HEK293 (cell line): ENCODE measurements around the gene STUM.

Experiments
- CTCF ChIA-PET: fragments of 350-600 bp; formaldehyde crosslinking; extraction: SDS; loops from one replicate; lab custom pipeline; 2021; ENCODE audit warnings: antibody characterized with exemption; lab: Yijun Ruan, JAX
- POLR2A ChIA-PET: fragments of 300-600 bp; formaldehyde crosslinking; extraction: SDS; loops from one replicate; lab custom pipeline; 2020; ENCODE audit warnings: antibody characterized with exemption, inconsistent platforms; lab: Yijun Ruan, JAX
- H3K27ac ChIP-seq: fragments of 200-500 bp; sonication (Bioruptor generic); 2 replicates; pipeline ENCODE4 v1.5.1; 2014; ENCODE audit warnings: low read depth, low read length, control low read depth, inconsistent platforms; ENCODE audit errors: extremely low read depth
- H3K36me3 ChIP-seq, 2 experiments: fragments of 200-500 bp in 1 of 2; sonication (Bioruptor generic) in 1 of 2; 1 replicate in 1 of 2; 2 replicates in 1 of 2; pipeline ENCODE4 v1.5.1; 2014 to 2017; ENCODE audit warnings: inconsistent platforms in 2 of 2, low read length in 2 of 2; ENCODE audit not compliant: control insufficient read depth in 2 of 2, insufficient read depth in 1 of 2
- H3K4me1 ChIP-seq: fragments of 200-500 bp; sonication (Bioruptor generic); 2 replicates; pipeline ENCODE4 v1.5.1; 2014; ENCODE audit warnings: mild to moderate bottlenecking, low read length, inconsistent platforms; ENCODE audit not compliant: control insufficient read depth, insufficient read depth
- H3K4me3 ChIP-seq: 2 replicates; pipeline ENCODE4 v1.5.1; 2011; ENCODE audit warnings: low read depth, mild to moderate bottlenecking, control low read depth, low read length, moderate library complexity
- H3K9me3 ChIP-seq: fragments of 200-500 bp; sonication (Bioruptor generic); 2 replicates; pipeline ENCODE4 v1.5.1; 2014; ENCODE audit warnings: low read depth, low read length, inconsistent platforms; ENCODE audit not compliant: control insufficient read depth, insufficient read depth
- BCL11A ChIP-seq: fragments of 450-650 bp; formaldehyde crosslinking; IDR thresholded peaks from 2 replicates; pipeline ENCODE4 v1.5.1; 2016; ENCODE audit warnings: low read depth, missing biosample characterization, missing genetic modification characterization
- CTCF ChIP-seq: fragments of 450-650 bp; formaldehyde crosslinking; IDR thresholded peaks from 2 replicates; pipeline ENCODE4 v1.5.1; 2016; ENCODE audit warnings: missing biosample characterization, missing genetic modification characterization
- GLI2 ChIP-seq: fragments of 450-650 bp; formaldehyde crosslinking; IDR thresholded peaks from 2 replicates; pipeline ENCODE4; 2017; ENCODE audit warnings: missing biosample characterization, missing genetic modification characterization, low read depth, borderline replicate concordance
- MZF1 ChIP-seq: fragments of 450-650 bp; formaldehyde crosslinking; IDR thresholded peaks from 2 replicates; pipeline ENCODE4 v1.5.1; 2017; ENCODE audit warnings: missing biosample characterization, missing genetic modification characterization, borderline replicate concordance
- REST ChIP-seq: fragments of 450-650 bp; formaldehyde crosslinking; IDR thresholded peaks from 2 replicates; pipeline ENCODE4 v1.5.1; 2016; ENCODE audit warnings: missing biosample characterization, missing genetic modification characterization
- SETDB1 ChIP-seq: IDR thresholded peaks from one replicate; pipeline ENCODE4 v1.6.1; 2017; ENCODE audit warnings: mild to moderate bottlenecking, low read length, moderate library complexity, mixed read lengths; ENCODE audit not compliant: insufficient read length
- YY2 ChIP-seq: fragments of 450-650 bp; formaldehyde crosslinking; IDR thresholded peaks from 2 replicates; pipeline ENCODE4 v1.5.1; 2016; ENCODE audit warnings: missing biosample characterization, missing genetic modification characterization
- ZBTB20 ChIP-seq: fragments of 450-650 bp; formaldehyde crosslinking; IDR thresholded peaks from 2 replicates; pipeline ENCODE4 v1.5.1; 2016; ENCODE audit warnings: missing biosample characterization, missing genetic modification characterization
- ZFHX2 ChIP-seq: fragments of 450-650 bp; formaldehyde crosslinking; conservative IDR thresholded peaks from 2 replicates; pipeline ENCODE4 v1.5.1; 2016; ENCODE audit warnings: missing biosample characterization, missing genetic modification characterization
- ZNF16 ChIP-seq: fragments of 450-650 bp; formaldehyde crosslinking; IDR thresholded peaks from 2 replicates; pipeline ENCODE4 v1.5.1; 2016; ENCODE audit warnings: low read depth, missing biosample characterization, missing genetic modification characterization
- ZNF175 ChIP-seq: fragments of 450-650 bp; formaldehyde crosslinking; IDR thresholded peaks from 2 replicates; pipeline ENCODE4 v1.5.1; 2016; ENCODE audit warnings: missing biosample characterization, missing genetic modification characterization
- ZNF184 ChIP-seq: fragments of 450-650 bp; IDR thresholded peaks from 2 replicates; pipeline ENCODE4 v1.5.1; 2018; ENCODE audit warnings: missing biosample characterization, mild to moderate bottlenecking, missing genetic modification characterization
- ZNF23 ChIP-seq: fragments of 450-650 bp; formaldehyde crosslinking; IDR thresholded peaks from 2 replicates; pipeline ENCODE4 v1.5.1; 2016; ENCODE audit warnings: missing biosample characterization, missing genetic modification characterization, borderline replicate concordance
- ZNF580 ChIP-seq: fragments of 450-650 bp; formaldehyde crosslinking; IDR thresholded peaks from 2 replicates; pipeline ENCODE4 v1.5.1; 2016; ENCODE audit warnings: missing biosample characterization, missing genetic modification characterization
- ZNF626 ChIP-seq: fragments of 450-650 bp; sonication (Bioruptor Pico); formaldehyde crosslinking; IDR thresholded peaks from 2 replicates; pipeline ENCODE4 v1.5.1; 2018; ENCODE audit warnings: missing biosample characterization, missing genetic modification characterization, inconsistent platforms
- ZNF664 ChIP-seq: fragments of 450-650 bp; formaldehyde crosslinking; IDR thresholded peaks from 2 replicates; pipeline ENCODE4 v1.5.1; 2016; ENCODE audit warnings: missing biosample characterization, missing genetic modification characterization
- ZNF792 ChIP-seq: fragments of 450-650 bp; formaldehyde crosslinking; IDR thresholded peaks from 2 replicates; pipeline ENCODE4 v1.5.1; 2016; ENCODE audit warnings: missing biosample characterization, missing genetic modification characterization
- ZNF837 ChIP-seq: fragments of 450-650 bp; formaldehyde crosslinking; IDR thresholded peaks from 2 replicates; pipeline ENCODE4 v1.5.1; 2016; ENCODE audit warnings: missing biosample characterization, missing genetic modification characterization
- TF ChIP-seq, protein P1 (sequence below): fragments of 450-650 bp; formaldehyde crosslinking; IDR thresholded peaks from 2 replicates; pipeline ENCODE4 v1.5.1; 2016; ENCODE audit warnings: missing biosample characterization, missing genetic modification characterization

Gene STUM

GRCh38 chr1:226523646-226524406, 24.7 kb upstream of the STUM start (continued):
- TF ChIP-seq MZF1 (tag by site-specific recombination) (no peak), ZNF792 (tag by site-specific recombination) (no peak), REST (tag by site-specific recombination) (no peak), ZNF16 (no peak)

DNA sequence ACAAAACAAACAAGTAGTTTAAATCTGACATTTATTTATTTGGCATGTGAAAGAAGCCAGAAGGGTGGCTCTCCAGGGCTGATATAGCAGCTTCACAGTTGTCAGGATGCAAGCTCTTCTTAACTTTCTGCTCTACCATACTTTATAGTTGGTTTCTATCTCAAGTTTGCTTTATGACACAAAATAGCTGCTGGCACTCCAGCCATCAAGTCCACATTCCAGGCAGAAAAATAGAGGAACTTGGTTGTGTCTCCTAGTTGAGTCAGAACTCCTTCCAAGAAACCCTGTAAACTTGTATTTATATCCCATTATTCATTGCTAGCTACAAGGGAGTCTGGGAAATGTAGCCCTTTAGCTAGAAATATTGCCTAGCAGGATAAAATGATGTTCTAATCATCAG, 24.0 kb upstream of the STUM start:
- H3K36me3 ChIP-seq: no peaks in the 10 kb centered on the region
- H3K27ac ChIP-seq: no peak overlapping the region
- ChIA-PET POLR2A (no interaction called here), CTCF (interaction anchor here (0.6 to 3.4 kb wide), 5 partner anchors 23 to 85 kb away, joined by 3 to 13 read pairs (median 4); no protein-coding TSS in a partner anchor)
- H3K4me3 ChIP-seq: no peak overlapping the region
- TF ChIP-seq ZNF23 (tag by site-specific recombination) (no peak), ZNF626 (tag by site-specific recombination) (peak; percentile 81; the same call in 1 of the 2 replicates), CTCF (tag by site-specific recombination) (no peak), ZNF837 (tag by site-specific recombination) (no peak), BCL11A (tag by site-specific recombination) (no peak), ZNF580 (tag by site-specific recombination) (peak; percentile 80), ZNF184 (tag by site-specific recombination) (no peak), ZNF175 (no peak), YY2 (tag by site-specific recombination) (no peak), GLI2 (tag by site-specific recombination) (no peak), ZBTB20 (tag by site-specific recombination) (no peak), ZNF664 (tag by site-specific recombination) (no peak), ZFHX2 (tag by site-specific recombination) (no peak), SETDB1 (peak; percentile 68)
- TF ChIP-seq, protein P1, sequence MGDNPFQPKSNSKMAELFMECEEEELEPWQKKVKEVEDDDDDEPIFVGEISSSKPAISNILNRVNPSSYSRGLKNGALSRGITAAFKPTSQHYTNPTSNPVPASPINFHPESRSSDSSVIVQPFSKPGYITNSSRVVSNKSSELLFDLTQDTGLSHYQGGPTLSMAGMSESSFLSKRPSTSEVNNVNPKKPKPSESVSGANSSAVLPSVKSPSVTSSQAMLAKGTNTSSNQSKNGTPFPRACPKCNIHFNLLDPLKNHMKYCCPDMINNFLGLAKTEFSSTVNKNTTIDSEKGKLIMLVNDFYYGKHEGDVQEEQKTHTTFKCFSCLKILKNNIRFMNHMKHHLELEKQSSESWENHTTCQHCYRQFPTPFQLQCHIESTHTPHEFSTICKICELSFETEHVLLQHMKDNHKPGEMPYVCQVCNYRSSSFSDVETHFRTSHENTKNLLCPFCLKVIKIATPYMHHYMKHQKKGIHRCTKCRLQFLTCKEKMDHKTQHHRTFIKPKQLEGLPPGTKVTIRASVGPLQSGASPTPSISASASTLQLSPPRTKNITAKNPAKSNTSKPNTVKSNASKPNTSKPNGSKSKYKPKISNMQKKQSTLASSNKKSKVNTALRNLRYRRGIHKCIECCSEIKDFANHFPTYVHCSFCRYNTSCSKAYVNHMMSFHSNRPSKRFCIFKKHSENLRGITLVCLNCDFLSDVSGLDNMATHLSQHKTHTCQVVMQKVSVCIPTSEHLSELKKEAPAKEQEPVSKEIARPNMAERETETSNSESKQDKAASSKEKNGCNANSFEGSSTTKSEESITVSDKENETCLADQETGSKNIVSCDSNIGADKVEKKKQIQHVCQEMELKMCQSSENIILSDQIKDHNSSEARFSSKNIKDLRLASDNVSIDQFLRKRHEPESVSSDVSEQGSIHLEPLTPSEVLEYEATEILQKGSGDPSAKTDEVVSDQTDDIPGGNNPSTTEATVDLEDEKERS: peak; percentile 93
- no peaks in the 10 kb centered on the region for H3K9me3 ChIP-seq
- H3K4me1 ChIP-seq: no peaks in the 10 kb centered on the region
